Measurements from ENCODE around the gene GBX2. TPM values are rescaled to one million over a fixed set of nuclear protein-coding genes. Genes with fewer than 3 reads are reported as not detected.

GBX2 gene
- total and polyA plus RNA-seq, 2 donors (not counting 1 experiment from before 2014, with no cell fraction given): not detected

GRCh38 chr2:236161531-236161930, 6.7 kb downstream of the GBX2 start:
- H3K9me3 Mint-ChIP-seq (ENCODE audit: insufficient read depth): no peaks in the 10 kb centered on the region
- H4K20me1 ChIP-seq (ENCODE audit: control insufficient read depth, insufficient read depth, low read length, poor library complexity, severe bottlenecking): no peaks in the 10 kb centered on the region
- ATAC-seq (ENCODE audit: low read depth) (no peak), DNase-seq (no peak)
- H3K27me3 Mint-ChIP-seq: peaks cover 45% of the 10 kb centered on the region
- H3K36me3 ChIP-seq (replicated peaks in 1 of 2; ENCODE audit: control extremely low read depth in 1 of 2, control insufficient read depth in 1 of 2, extremely low read depth in 1 of 2, insufficient read depth in 2 of 2, low read length in 1 of 2): no peaks in the 10 kb centered on the region
- H3K4me1 Mint-ChIP-seq: peaks cover 6% of the 10 kb centered on the region
- no peak overlapping the region for H2AFZ ChIP-seq (ENCODE audit: insufficient read depth, low read depth, low read length, poor library complexity, severe bottlenecking)
- H3K4me3 ChIP-seq (ENCODE audit: control extremely low read depth in 1 of 5, extremely low read depth in 1 of 5, insufficient read depth in 1 of 5, low read depth in 2 of 5, low read length in 4 of 5): no peak overlapping the region
- H3K4me2 ChIP-seq (replicated peaks; ENCODE audit: low read depth, low read length, poor library complexity, severe bottlenecking): no peak overlapping the region
- H3K27ac ChIP-seq (ENCODE audit: low read length in 2 of 2): no peak overlapping the region
- intact Hi-C loops (cut with micrococcal nuclease): no loop called here
- TF ChIP-seq CTCF (IDR thresholded peaks at IDR 0.05): no peak
- TF ChIP-seq EZH2 (IDR thresholded peaks at IDR 0.05; ENCODE audit: borderline replicate concordance, insufficient read depth, low read depth, low read length, poor library complexity, severe bottlenecking): no peak
- no peak overlapping the region for H3K4me3 Mint-ChIP-seq
- H3K4me1 ChIP-seq (ENCODE audit: control insufficient read depth in 2 of 2, insufficient read depth in 2 of 2, low read length in 2 of 2): peaks cover 0 to 6% of the 10 kb centered on the region in 2 donors
- peaks cover 0 to 67% (median 19%) of the 10 kb centered on the region in 4 experiments for H3K27me3 ChIP-seq (replicated peaks in 1 of 4; ENCODE audit: control extremely low read depth in 1 of 4, control insufficient read depth in 3 of 4, insufficient read depth in 4 of 4, low read length in 3 of 4)
- H3K9ac ChIP-seq (ENCODE audit: low read length): no peak overlapping the region
- H3K27ac Mint-ChIP-seq: no peak overlapping the region
- ChIA-PET CTCF (no interaction called here), POLR2A (no interaction called here)
- WGBS (ENCODE audit: insufficient coverage): 71% methylated on average over 12 of the region's 12 CpGs
- H3K9me3 ChIP-seq (ENCODE audit: control extremely low read depth in 1 of 3, control insufficient read depth in 2 of 3, insufficient read depth in 1 of 3, low read length in 2 of 3): peaks cover 0 to 19% (median 0%) of the 10 kb centered on the region in 3 donors
- no peaks in the 10 kb centered on the region for H3K79me2 ChIP-seq (ENCODE audit: control insufficient read depth, insufficient read depth, low read length)

DNA sequence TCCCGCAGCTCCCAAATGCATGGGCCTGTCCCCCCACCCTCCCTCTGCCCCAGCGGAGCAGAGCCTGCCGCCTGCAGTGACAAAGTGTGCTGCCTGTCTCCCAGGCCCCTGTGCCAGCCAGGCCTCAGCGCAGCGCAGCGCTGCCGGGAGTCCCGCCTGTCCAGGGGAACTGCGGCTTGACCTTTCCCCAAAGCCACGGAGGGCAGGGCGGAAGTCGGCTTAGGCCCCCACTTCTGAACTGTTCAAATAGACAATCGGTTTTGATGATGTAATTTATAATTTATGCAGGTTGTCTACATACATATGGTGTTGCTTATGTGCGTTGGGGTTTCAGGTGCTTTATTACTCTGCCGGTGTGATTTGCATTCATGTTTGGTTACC, 7.1 kb downstream of the GBX2 start:
- Histone ChIP-seq H3K27ac (ENCODE audit: low read length in 2 of 2) (no peak overlapping the region), H3K36me3 (replicated peaks in 1 of 2; ENCODE audit: control extremely low read depth in 1 of 2, control insufficient read depth in 1 of 2, extremely low read depth in 1 of 2, insufficient read depth in 2 of 2, low read length in 1 of 2) (no peaks in the 10 kb centered on the region), H3K4me3 (ENCODE audit: control extremely low read depth in 1 of 5, extremely low read depth in 1 of 5, insufficient read depth in 1 of 5, low read depth in 2 of 5, low read length in 4 of 5) (no peak overlapping the region), H3K79me2 (ENCODE audit: control insufficient read depth, insufficient read depth, low read length) (no peaks in the 10 kb centered on the region), H3K4me1 (ENCODE audit: control insufficient read depth in 2 of 2, insufficient read depth in 2 of 2, low read length in 2 of 2) (peaks cover 0 to 1% of the 10 kb centered on the region in 2 donors), H3K27me3 (replicated peaks in 1 of 4; ENCODE audit: control extremely low read depth in 1 of 4, control insufficient read depth in 3 of 4, insufficient read depth in 4 of 4, low read length in 3 of 4) (peaks cover 0 to 64% (median 17%) of the 10 kb centered on the region in 4 experiments), H4K20me1 (ENCODE audit: control insufficient read depth, insufficient read depth, low read length, poor library complexity, severe bottlenecking) (no peaks in the 10 kb centered on the region), H2AFZ (ENCODE audit: insufficient read depth, low read depth, low read length, poor library complexity, severe bottlenecking) (no peak overlapping the region), H3K9ac (ENCODE audit: low read length) (no peak overlapping the region), H3K9me3 (ENCODE audit: control extremely low read depth in 1 of 3, control insufficient read depth in 2 of 3, insufficient read depth in 1 of 3, low read length in 2 of 3) (peaks cover 0 to 21% (median 0%) of the 10 kb centered on the region in 3 donors), H3K4me2 (replicated peaks; ENCODE audit: low read depth, low read length, poor library complexity, severe bottlenecking) (no peak overlapping the region)
- no peak for ATAC-seq (ENCODE audit: low read depth)
- 31% methylated on average over 11 of the region's 15 CpGs for WGBS (ENCODE audit: insufficient coverage)
- CTCF ChIA-PET: no interaction called here
- Mint-ChIP-seq H3K4me1 (peaks cover 2% of the 10 kb centered on the region), H3K27me3 (peaks cover 42% of the 10 kb centered on the region), H3K4me3 (no peak overlapping the region), H3K27ac (no peak overlapping the region), H3K9me3 (ENCODE audit: insufficient read depth) (no peaks in the 10 kb centered on the region)
- POLR2A ChIA-PET: no interaction called here
- no peak for DNase-seq
- intact Hi-C loops (cut with micrococcal nuclease): no loop called here
- TF ChIP-seq CTCF (IDR thresholded peaks at IDR 0.05) (no peak), EZH2 (IDR thresholded peaks at IDR 0.05; ENCODE audit: borderline replicate concordance, insufficient read depth, low read depth, low read length, poor library complexity, severe bottlenecking) (no peak)

Data from B cell (primary cell).